GM19452 (cell line): Measurements from ENCODE around the gene AMHR2.
"Not testable (repeated sequence)": the region's sequence is repeated elsewhere in the genome, so short reads cannot be mapped to it uniquely, and the experiment has no call there.

ENCODE experiments used
- ATAC-seq: cut with Tn5 transposase; IDR thresholded peaks from one replicate; pipeline ENCODE4 v1.9.1; 2021; ENCODE audit not compliant: unreplicated experiment

Gene AMHR2

GRCh38 chr12:53423597-53423996 is at the start of gene AMHR2:
TSS of gene AMHR2 (plus strand) at chr12:53423855. CDS start at chr12:53423935, 80 bp downstream.
- ATAC-seq = no peak

- ATAC-seq = not testable (repeated sequence)
Measured at GRCh38 chr12:53374277-53374676, 49.4 kb upstream of the AMHR2 start.

GRCh38 chr12:53376747-53377146 is 46.9 kb upstream of the AMHR2 start:
- ATAC-seq = no peak

GRCh38 chr12:53378222-53378621 is 45.4 kb upstream of the AMHR2 start:
- ATAC-seq = no peak

- ATAC-seq = no peak
Measured at GRCh38 chr12:53378724-53379388, 44.8 kb upstream of the AMHR2 start.

- ATAC-seq = peak; percentile 67
Measured at GRCh38 chr12:53379389-53380103, 44.1 kb upstream of the AMHR2 start.

- ATAC-seq = peak; percentile 46
Measured at GRCh38 chr12:53380104-53380793, 43.4 kb upstream of the AMHR2 start, which contains the start of gene SP1. TSS of gene SP1 (plus strand) at chr12:53380176. CDS start at chr12:53380292, 116 bp downstream.

- ATAC-seq = no peak
Measured at GRCh38 chr12:53380794-53381730, 42.6 kb upstream of the AMHR2 start.

- ATAC-seq = no peak
Measured at GRCh38 chr12:53381731-53382630, 41.7 kb upstream of the AMHR2 start.

- no peak for ATAC-seq
Measured at GRCh38 chr12:53383258-53383657, 40.4 kb upstream of the AMHR2 start.

GRCh38 chr12:53386381-53386780 is 37.3 kb upstream of the AMHR2 start:
- ATAC-seq = not testable (repeated sequence)

- ATAC-seq = no peak
Measured at GRCh38 chr12:53388932-53389331, 34.7 kb upstream of the AMHR2 start.

GRCh38 chr12:53389702-53390101 is 34.0 kb upstream of the AMHR2 start:
- ATAC-seq = no peak

- ATAC-seq = no peak
Measured at GRCh38 chr12:53391724-53392123, 31.9 kb upstream of the AMHR2 start.

- no peak for ATAC-seq
Measured at GRCh38 chr12:53399896-53400295, 23.8 kb upstream of the AMHR2 start.

- ATAC-seq = not testable (repeated sequence)
Measured at GRCh38 chr12:53402351-53402750, 21.3 kb upstream of the AMHR2 start.

- ATAC-seq = no peak
Measured at GRCh38 chr12:53402871-53403270, 20.8 kb upstream of the AMHR2 start.

GRCh38 chr12:53410951-53411350 is 12.7 kb upstream of the AMHR2 start:
- ATAC-seq = no peak

- ATAC-seq = no peak
Measured at GRCh38 chr12:53413485-53414204, 10.0 kb upstream of the AMHR2 start.
